HepG2 (cell line): ENCODE results near the gene RAB6A. TPM values are rescaled to one million over a fixed set of nuclear protein-coding genes. Genes with fewer than 3 reads are reported as not detected.

Experiments used
- ARNT ChIP-seq: fragments of 450-650 bp; IDR thresholded peaks from 2 replicates; pipeline ENCODE4 v1.6.1; 2017
- FOXA1 ChIP-seq, 2 experiments: fragments of 450-650 bp in 1 of 2; sonication (generic) in 1 of 2; formaldehyde crosslinking in 1 of 2; IDR thresholded peaks; 2 replicates each; pipeline versions ENCODE4 v1.4.0 to v1.6.1; 2016 to 2020; ENCODE audit warnings: missing genetic modification reagents in 1 of 2
- HDAC1 ChIP-seq: sonication (generic); formaldehyde crosslinking; IDR thresholded peaks from 2 replicates; pipeline ENCODE4 v1.5.1; 2020; ENCODE audit warnings: mild to moderate bottlenecking, missing genetic modification reagents
- HDAC6 ChIP-seq: fragments of 200-600 bp; sonication (generic); IDR thresholded peaks from 2 replicates; pipeline ENCODE4 v1.7.0; 2017; ENCODE audit warnings: mild to moderate bottlenecking, antibody characterized with exemption, low read length, low read depth
- NR2F2 ChIP-seq: IDR thresholded peaks from 2 replicates; pipeline ENCODE4 v1.6.1; 2012; ENCODE audit warnings: low read depth, inconsistent platforms, borderline replicate concordance
- SPEN ChIP-seq: sonication (generic); formaldehyde crosslinking; IDR thresholded peaks from 2 replicates; pipeline ENCODE4 v1.5.1; 2020; ENCODE audit warnings: low read depth, mild to moderate bottlenecking, missing genetic modification reagents
- SRSF1 ChIP-seq: fragments of 200-400 bp; formaldehyde crosslinking; optimal IDR thresholded peaks from 2 replicates; pipeline ENCODE3; 2017; ENCODE audit warnings: mild to moderate bottlenecking, low read depth, low read length, moderate library complexity
- ZNF10 ChIP-seq: sonication (generic); formaldehyde crosslinking; IDR thresholded peaks from 2 replicates; pipeline ENCODE4 v1.4.0; 2020; ENCODE audit warnings: mild to moderate bottlenecking, low read depth, missing genetic modification reagents, borderline replicate concordance
- ZNF207 ChIP-seq: fragments of 450-650 bp; IDR thresholded peaks from 2 replicates; pipeline ENCODE4 v1.6.1; 2016; ENCODE audit warnings: antibody characterized with exemption, borderline replicate concordance
- polyA plus RNA-seq, 8 experiments: library from polyadenylated mRNA; depleted of rRNA in 3 of 8; stranded (reverse) in 7 of 8; unstranded in 1 of 8; fragments of >200 nt; fragmentation: Illumina TruSeq in 4 of 8; extraction: Trizol in 4 of 8; gene quantifications; 2 replicates each; pipeline versions ENCODE4 v1.2.1 to v1.2.3, GENCODE V29; 2011 to 2016; ENCODE audit warnings: low read depth in 4 of 8, missing spikeins in 1 of 8, mixed read lengths in 1 of 8; ENCODE audit not compliant: insufficient read depth in 1 of 8
- total RNA-seq, 5 experiments: library from RNA; depleted of rRNA; stranded (reverse); fragments of >200 nt; fragmentation: Illumina TruSeq; extraction: Trizol; gene quantifications; 2 replicates each; pipeline ENCODE4 v1.2.3, GENCODE V29; 2016; ENCODE audit warnings: low read depth in 1 of 5
- TF ChIP-seq, protein P1 (sequence below): sonication (generic); formaldehyde crosslinking; IDR thresholded peaks from 2 replicates; pipeline ENCODE4; 2020; ENCODE audit warnings: missing genetic modification reagents, mild to moderate bottlenecking, borderline replicate concordance
- TF ChIP-seq, protein P2 (sequence below): sonication (generic); formaldehyde crosslinking; IDR thresholded peaks from 2 replicates; pipeline ENCODE4 v1.5.1; 2020; ENCODE audit warnings: mild to moderate bottlenecking, missing genetic modification reagents
- TF ChIP-seq, protein P3 (sequence below): sonication (generic); formaldehyde crosslinking; conservative IDR thresholded peaks from 2 replicates; pipeline ENCODE4 v1.8.0; 2022; ENCODE audit warnings: missing genetic modification reagents
- TF ChIP-seq, protein P4 (sequence below): sonication (generic); formaldehyde crosslinking; IDR thresholded peaks from 2 replicates; pipeline ENCODE4 v1.4.0; 2020; ENCODE audit warnings: missing genetic modification reagents
- TF ChIP-seq, protein P5 (sequence below): sonication (generic); formaldehyde crosslinking; IDR thresholded peaks from 2 replicates; pipeline ENCODE4 v1.4.0; 2020; ENCODE audit warnings: missing genetic modification reagents
- TF ChIP-seq, protein P6 (sequence below): sonication (generic); formaldehyde crosslinking; IDR thresholded peaks from 2 replicates; pipeline ENCODE4 v1.4.0; 2020; ENCODE audit warnings: mild to moderate bottlenecking, missing genetic modification reagents

The RAB6A gene
- total and polyA plus RNA-seq, 2 of the 13 experiments (the other 11 are each of a cell fraction or from before 2014, with no cell fraction given): 74.3 to 121 TPM

DNA sequence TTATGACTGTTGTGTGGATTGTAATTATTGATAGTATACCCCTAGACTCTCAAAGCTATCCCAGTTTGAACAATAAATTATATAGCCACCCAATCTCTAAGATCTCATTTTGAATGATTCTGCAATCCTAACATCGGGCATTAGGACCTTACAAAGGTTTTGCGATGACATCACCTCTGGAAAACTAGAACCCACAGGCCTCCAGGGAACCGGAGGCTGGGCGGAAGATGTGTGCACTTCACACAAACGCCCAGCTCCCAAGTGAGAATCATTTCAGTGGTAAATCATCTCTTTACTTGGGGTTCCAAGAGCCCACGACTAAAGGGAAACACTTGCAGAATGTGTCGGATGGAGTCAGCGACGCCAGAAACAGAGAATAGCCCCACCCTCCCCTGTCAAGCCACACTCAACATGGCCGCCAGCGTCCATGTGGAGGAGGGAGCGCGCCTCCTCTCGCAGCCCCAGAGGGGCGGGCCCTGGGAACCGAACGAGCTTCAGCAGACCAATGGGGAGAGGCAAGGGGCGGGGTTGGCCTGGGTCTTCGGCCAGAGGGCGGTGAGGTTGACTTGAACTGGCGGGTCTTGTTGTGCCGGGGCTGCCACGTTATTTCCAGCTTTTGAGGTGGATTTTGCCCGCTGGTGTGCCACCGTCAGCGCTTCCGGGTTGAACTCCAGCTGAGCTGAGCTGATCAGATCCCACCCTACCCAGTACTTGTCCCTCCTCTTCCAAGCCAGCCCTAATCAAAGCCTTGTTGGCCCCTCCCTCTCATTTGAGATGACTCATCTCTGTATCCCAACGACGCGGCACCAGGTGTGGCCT is 18.4 kb upstream of the RAB6A start (continued):
- TF ChIP-seq, protein P1, sequence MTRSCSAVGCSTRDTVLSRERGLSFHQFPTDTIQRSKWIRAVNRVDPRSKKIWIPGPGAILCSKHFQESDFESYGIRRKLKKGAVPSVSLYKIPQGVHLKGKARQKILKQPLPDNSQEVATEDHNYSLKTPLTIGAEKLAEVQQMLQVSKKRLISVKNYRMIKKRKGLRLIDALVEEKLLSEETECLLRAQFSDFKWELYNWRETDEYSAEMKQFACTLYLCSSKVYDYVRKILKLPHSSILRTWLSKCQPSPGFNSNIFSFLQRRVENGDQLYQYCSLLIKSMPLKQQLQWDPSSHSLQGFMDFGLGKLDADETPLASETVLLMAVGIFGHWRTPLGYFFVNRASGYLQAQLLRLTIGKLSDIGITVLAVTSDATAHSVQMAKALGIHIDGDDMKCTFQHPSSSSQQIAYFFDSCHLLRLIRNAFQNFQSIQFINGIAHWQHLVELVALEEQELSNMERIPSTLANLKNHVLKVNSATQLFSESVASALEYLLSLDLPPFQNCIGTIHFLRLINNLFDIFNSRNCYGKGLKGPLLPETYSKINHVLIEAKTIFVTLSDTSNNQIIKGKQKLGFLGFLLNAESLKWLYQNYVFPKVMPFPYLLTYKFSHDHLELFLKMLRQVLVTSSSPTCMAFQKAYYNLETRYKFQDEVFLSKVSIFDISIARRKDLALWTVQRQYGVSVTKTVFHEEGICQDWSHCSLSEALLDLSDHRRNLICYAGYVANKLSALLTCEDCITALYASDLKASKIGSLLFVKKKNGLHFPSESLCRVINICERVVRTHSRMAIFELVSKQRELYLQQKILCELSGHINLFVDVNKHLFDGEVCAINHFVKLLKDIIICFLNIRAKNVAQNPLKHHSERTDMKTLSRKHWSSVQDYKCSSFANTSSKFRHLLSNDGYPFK (CRISPR knock-in tag): peak; percentile 92; the same call in 1 of the 2 replicates
- no peak for TF ChIP-seq ARNT
- peak; percentile 13; the same call in 1 of the 2 replicates for TF ChIP-seq HDAC1 (CRISPR knock-in tag)
- no peak for TF ChIP-seq FOXA1 (IDR thresholded peaks at IDR 0.05)
- TF ChIP-seq FOXA1 (CRISPR knock-in tag; IDR thresholded peaks at IDR 0.05): no peak
- TF ChIP-seq, protein P2, sequence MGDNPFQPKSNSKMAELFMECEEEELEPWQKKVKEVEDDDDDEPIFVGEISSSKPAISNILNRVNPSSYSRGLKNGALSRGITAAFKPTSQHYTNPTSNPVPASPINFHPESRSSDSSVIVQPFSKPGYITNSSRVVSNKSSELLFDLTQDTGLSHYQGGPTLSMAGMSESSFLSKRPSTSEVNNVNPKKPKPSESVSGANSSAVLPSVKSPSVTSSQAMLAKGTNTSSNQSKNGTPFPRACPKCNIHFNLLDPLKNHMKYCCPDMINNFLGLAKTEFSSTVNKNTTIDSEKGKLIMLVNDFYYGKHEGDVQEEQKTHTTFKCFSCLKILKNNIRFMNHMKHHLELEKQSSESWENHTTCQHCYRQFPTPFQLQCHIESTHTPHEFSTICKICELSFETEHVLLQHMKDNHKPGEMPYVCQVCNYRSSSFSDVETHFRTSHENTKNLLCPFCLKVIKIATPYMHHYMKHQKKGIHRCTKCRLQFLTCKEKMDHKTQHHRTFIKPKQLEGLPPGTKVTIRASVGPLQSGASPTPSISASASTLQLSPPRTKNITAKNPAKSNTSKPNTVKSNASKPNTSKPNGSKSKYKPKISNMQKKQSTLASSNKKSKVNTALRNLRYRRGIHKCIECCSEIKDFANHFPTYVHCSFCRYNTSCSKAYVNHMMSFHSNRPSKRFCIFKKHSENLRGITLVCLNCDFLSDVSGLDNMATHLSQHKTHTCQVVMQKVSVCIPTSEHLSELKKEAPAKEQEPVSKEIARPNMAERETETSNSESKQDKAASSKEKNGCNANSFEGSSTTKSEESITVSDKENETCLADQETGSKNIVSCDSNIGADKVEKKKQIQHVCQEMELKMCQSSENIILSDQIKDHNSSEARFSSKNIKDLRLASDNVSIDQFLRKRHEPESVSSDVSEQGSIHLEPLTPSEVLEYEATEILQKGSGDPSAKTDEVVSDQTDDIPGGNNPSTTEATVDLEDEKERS (CRISPR knock-in tag): no peak
- no peak for TF ChIP-seq HDAC6
- TF ChIP-seq, protein P3, sequence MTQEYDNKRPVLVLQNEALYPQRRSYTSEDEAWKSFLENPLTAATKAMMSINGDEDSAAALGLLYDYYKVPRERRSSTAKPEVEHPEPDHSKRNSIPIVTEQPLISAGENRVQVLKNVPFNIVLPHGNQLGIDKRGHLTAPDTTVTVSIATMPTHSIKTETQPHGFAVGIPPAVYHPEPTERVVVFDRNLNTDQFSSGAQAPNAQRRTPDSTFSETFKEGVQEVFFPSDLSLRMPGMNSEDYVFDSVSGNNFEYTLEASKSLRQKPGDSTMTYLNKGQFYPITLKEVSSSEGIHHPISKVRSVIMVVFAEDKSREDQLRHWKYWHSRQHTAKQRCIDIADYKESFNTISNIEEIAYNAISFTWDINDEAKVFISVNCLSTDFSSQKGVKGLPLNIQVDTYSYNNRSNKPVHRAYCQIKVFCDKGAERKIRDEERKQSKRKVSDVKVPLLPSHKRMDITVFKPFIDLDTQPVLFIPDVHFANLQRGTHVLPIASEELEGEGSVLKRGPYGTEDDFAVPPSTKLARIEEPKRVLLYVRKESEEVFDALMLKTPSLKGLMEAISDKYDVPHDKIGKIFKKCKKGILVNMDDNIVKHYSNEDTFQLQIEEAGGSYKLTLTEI (CRISPR knock-in tag): no peak
- TF ChIP-seq NR2F2: 0 out of 2 replicates have a peak, but pooled peaks have one; percentile 31
- no peak for TF ChIP-seq SPEN (CRISPR knock-in tag)
- TF ChIP-seq, protein P4, sequence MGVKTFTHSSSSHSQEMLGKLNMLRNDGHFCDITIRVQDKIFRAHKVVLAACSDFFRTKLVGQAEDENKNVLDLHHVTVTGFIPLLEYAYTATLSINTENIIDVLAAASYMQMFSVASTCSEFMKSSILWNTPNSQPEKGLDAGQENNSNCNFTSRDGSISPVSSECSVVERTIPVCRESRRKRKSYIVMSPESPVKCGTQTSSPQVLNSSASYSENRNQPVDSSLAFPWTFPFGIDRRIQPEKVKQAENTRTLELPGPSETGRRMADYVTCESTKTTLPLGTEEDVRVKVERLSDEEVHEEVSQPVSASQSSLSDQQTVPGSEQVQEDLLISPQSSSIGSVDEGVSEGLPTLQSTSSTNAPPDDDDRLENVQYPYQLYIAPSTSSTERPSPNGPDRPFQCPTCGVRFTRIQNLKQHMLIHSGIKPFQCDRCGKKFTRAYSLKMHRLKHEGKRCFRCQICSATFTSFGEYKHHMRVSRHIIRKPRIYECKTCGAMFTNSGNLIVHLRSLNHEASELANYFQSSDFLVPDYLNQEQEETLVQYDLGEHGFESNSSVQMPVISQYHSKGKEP (CRISPR knock-in tag): 0 out of 2 replicates have a peak, but pooled peaks have one; percentile 22
- TF ChIP-seq ZNF10: no peak
- TF ChIP-seq, protein P5, sequence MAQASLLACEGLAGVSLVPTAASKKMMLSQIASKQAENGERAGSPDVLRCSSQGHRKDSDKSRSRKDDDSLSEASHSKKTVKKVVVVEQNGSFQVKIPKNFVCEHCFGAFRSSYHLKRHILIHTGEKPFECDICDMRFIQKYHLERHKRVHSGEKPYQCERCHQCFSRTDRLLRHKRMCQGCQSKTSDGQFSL (CRISPR knock-in tag): no peak
- TF ChIP-seq, protein P6, sequence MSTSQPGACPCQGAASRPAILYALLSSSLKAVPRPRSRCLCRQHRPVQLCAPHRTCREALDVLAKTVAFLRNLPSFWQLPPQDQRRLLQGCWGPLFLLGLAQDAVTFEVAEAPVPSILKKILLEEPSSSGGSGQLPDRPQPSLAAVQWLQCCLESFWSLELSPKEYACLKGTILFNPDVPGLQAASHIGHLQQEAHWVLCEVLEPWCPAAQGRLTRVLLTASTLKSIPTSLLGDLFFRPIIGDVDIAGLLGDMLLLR (CRISPR knock-in tag): no peak
- TF ChIP-seq SRSF1: no peak
- TF ChIP-seq ZNF207: no peak
